Motor neuron (in vitro differentiated cells): ENCODE measurements around the gene MRPS27. TPM values are rescaled to one million over a fixed set of nuclear protein-coding genes. Genes with fewer than 3 reads are reported as not detected.

Source experiments
- ATAC-seq, 8 experiments: fragments of 200-7000 bp; cut with Tn5 transposase; replicated peaks in 6 of 8; 2 replicates each; pipeline ENCODE4 v1.8.0; 2021; ENCODE audit warnings: mild to moderate bottlenecking in 8 of 8, moderate library complexity in 8 of 8
- H3K27ac ChIP-seq, 2 donors: fragments of 250-450 bp; sonication (Bioruptor Pico); 2 replicates each; pipeline ENCODE4 v1.9.0; 2021; ENCODE audit warnings: antibody characterized with exemption in 2 of 2, mild to moderate bottlenecking in 2 of 2, moderate library complexity in 1 of 2
- H3K4me1 ChIP-seq, 2 donors: fragments of 250-450 bp; sonication (Bioruptor Pico); replicated peaks in 1 of 2; 2 replicates each; pipeline ENCODE4 v1.6.1; 2021; ENCODE audit warnings: antibody characterized with exemption in 2 of 2, mild to moderate bottlenecking in 2 of 2, moderate library complexity in 1 of 2
- H3K4me3 ChIP-seq, 5 donors: fragments of 250-450 bp; sonication (Bioruptor Pico); 2 replicates each; pipeline ENCODE4 v1.9.0; 2021; ENCODE audit warnings: antibody characterized with exemption in 5 of 5, mild to moderate bottlenecking in 5 of 5, moderate library complexity in 4 of 5
- WGBS, 10 experiments: fragments of 450-650 bp; shearing (Covaris generic); methylation state at CpG; one replicate each; pipeline ENCODE4 v1.0.0; 2022; 5-methylcytosine and 5-hydroxymethylcytosine counted together
- in situ Hi-C, 9 experiments: fragments of 400-800 bp; cut with MboI; loops; one replicate each; pipeline ENCODE4 v1.15.0; 2021; ENCODE audit warnings: low sequenced_read_pairs in 9 of 9, low pct_unique_long_range_greater_than_20kb in 2 of 9; ENCODE audit not compliant: unreplicated experiment in 9 of 9
- total RNA-seq, 8 experiments: library from RNA; unstranded; fragments of 300-600 nt; gene quantifications; 2 replicates each; pipeline versions ENCODE4 v1.2.3 to v1.2.4, GENCODE V29; 2022

MRPS27 gene
- total RNA-seq, result 10 to 100 TPM; 37.5 to 93.7 (median 48.1) TPM

DNA sequence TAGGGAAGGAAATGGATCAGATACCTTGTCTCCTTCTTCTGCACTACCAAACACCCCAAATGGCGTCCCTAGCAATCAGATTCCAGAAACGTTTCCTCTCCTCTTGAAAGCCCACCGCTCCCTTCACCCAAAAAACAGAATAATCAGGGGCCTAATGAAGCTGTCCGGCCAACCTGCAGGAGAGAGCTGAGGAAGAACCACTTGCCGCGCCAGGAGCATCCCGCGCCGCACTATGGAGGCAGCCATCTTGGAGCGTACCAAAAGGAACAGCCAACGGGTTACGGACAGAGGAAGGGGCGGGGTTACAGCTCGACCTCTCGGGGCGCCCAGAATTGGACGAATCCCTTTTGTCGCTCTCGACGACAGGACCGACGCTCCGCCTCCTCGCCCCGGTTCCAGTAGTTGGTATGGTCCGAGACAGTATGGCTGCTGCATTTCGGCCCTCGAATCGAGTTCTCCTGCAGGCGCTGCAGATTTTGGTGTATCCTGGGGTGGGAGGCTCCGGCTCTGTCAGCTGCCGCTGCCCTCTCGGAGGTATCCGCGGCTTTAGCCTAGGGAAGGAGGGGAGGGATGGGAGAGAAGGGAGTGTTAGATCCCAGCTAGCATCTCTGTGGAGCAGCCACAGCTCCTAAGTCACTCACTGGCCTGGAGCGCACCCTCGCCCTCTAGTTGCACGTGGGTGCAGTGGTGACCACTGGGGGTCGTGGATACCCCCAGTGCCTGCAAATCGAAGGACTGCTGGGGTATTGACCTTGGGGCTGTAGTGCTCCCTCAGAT is at the start of gene MRPS27, which contains the start of gene PTCD2:
Gene MRPS27, minus strand, starts transcription at position 265 of the 777 bp plus-strand sequence. Its CDS starts 19 bp downstream, at position 246.
Gene PTCD2, plus strand, starts transcription at position 398 of the 777 bp plus-strand sequence. Its CDS starts 10 bp downstream, at position 408.
- H3K27ac ChIP-seq, result peak within 1 kb of the TSS; percentile 60 to 76
- in situ Hi-C loops, result loop anchor here in 8 of 9 experiments (25.0 kb wide), 2 partner anchors 183 to 533 kb away; no protein-coding TSS in a partner anchor
- peak within 1 kb of the TSS; percentile 51 to 97 (median 72) for H3K4me3 ChIP-seq
- H3K4me1 ChIP-seq, result peaks cover 0 to 3% of the 10 kb centered on the region in 2 donors
- peak; percentile 97 to 99 (median 99) for ATAC-seq
- WGBS, 10 experiments, result 0 to 5% (median 0%) methylated on average over 1 to 26 of the region's 40 CpGs; no CpG with 5 or more reads in 1 of the 10 experiments

DNA sequence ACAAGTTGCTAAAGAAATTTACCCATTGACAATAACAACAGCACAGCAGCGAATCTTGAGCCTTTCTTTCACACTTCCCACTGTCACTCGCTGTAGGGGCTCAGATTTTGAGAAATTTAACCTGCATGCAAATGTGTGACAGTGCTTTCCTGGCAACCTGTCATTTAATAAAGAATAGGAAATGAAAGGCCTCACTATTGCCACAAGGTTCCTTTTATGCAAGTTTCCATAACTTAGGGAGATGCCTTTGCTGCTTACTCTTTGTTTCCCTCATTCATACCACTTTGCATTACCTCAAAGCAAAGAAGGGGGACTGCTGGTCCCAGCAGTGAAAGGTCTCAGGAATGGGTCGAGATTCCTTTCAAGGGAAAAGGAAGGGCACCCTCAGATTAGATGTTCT is 49.7 kb upstream of the MRPS27 start:
- WGBS, 10 experiments, result 59 to 100% (median 87%) methylated on average over 1 to 3 of the region's 3 CpGs; no CpG with 5 or more reads in 2 of the 10 experiments
- peak in 1 of 8 experiments; percentile 61 for ATAC-seq

DNA sequence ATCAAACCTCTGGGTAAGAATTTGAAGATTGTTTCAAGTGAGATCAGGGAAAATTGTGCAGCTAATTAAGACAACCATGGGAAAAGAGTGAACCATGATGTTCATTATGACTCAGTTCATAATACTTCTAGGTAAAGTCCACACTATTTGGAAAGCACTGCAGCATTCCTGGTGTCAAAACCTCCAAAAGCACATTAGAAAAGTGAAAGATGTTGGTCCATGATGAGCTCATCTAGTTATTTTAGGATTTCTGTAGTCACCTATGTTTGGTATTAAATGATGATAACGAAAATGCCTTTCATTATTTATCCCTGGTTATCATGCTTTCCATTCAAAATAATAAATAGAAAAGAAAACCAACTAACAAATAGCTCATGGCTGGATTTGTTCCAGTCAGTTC is 49.3 kb upstream of the MRPS27 start:
- peaks cover 0 to 6% of the 10 kb centered on the region in 2 donors for H3K4me1 ChIP-seq
- in situ Hi-C loops, result loop anchor here in 7 of 9 experiments (25.0 kb wide), 5 partner anchors 143 to 493 kb away; partner anchors contain the start of genes TNPO1 (in 2 of the 7) and ZNF366 (in 2 of the 7)
- WGBS, 10 experiments, result 83 to 100% (median 100%) methylated on average over 1 of the region's 1 CpG; no CpG with 5 or more reads in 3 of the 10 experiments
- ATAC-seq, result no peak
- H3K4me3 ChIP-seq, result no peak overlapping the region
- no peak overlapping the region for H3K27ac ChIP-seq

More for the DNA sequence above, 49.7 kb upstream of the MRPS27 start:
- Histone ChIP-seq H3K27ac (no peak overlapping the region), H3K4me3 (no peak overlapping the region), H3K4me1 (peaks cover 0 to 6% of the 10 kb centered on the region in 2 donors)
- in situ Hi-C loops, result loop anchor here in 7 of 9 experiments (25.0 kb wide), 5 partner anchors 143 to 493 kb away; partner anchors contain the start of genes TNPO1 (in 2 of the 7) and ZNF366 (in 2 of the 7)

DNA sequence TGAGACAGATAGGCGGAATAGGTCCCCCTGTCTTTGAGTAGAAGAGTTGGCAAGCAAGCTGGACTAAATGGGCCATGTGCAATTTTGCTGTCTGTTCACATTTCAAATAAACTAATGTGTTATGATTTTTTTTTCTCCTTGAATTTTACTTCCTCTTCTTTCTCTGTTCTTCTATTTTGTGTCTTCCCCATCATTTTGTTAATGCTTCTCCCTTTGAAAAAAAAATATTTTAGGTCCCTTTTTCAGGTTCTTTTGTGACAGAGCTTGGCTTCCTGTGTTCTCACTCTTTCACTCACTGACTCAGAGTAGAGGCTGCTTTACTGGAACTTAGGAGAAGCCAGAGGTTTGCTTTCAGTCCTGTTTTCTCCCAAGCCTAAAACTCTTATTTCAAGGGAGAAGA is 48.2 kb upstream of the MRPS27 start:
- in situ Hi-C loops, result loop anchor here in 7 of 9 experiments (25.0 kb wide), 5 partner anchors 144 to 494 kb away; partner anchors contain the start of genes TNPO1 (in 2 of the 7) and ZNF366 (in 2 of the 7)
- 89 to 100% (median 100%) methylated on average over 1 of the region's 1 CpG; no CpG with 5 or more reads in 2 of the 10 experiments for WGBS, 10 experiments
- no peak for ATAC-seq
- Histone ChIP-seq H3K4me3 (no peak overlapping the region), H3K4me1 (peaks cover 0 to 9% of the 10 kb centered on the region in 2 donors), H3K27ac (no peak overlapping the region)

DNA sequence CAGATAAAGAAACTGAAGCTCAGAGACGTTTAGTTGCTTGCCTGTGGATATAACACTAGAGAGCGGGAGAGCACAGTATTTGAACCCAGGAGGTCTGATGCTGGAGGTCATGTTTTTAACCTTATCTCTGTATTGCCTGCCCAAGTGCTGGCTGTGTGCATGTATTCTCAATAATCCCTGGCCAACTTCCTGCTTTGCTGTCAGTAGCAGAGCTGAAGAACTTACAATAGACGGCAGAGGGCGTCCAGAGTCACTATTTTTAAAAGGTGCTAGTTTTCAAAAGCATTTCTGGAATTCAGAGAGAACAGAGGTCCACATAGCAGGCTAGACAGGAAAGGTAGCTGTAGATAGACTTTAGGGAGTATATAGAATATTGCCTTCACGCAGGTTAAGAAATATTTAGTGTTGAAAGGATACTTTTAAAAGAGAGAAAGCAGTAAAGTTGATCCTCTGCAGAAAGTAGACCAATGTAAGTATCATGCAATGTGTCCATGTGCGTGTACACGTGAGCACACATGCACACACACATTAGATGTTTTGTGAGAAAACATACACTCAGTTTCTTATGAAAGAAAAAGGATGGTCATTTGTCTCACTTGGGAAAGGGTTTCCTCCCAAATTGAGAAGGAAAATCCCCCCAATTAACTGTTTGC is 46.4 kb upstream of the MRPS27 start:
- ATAC-seq, result peak; percentile 41 to 85 (median 68)
- no peak overlapping the region for H3K4me3 ChIP-seq
- WGBS, 10 experiments, result 6 to 82% (median 36%) methylated on average over 1 to 6 of the region's 7 CpGs
- H3K27ac ChIP-seq, result no peak overlapping the region
- in situ Hi-C loops, result loop anchor here in 7 of 9 experiments (25.0 kb wide), 5 partner anchors 146 to 496 kb away; partner anchors contain the start of genes TNPO1 (in 2 of the 7) and ZNF366 (in 2 of the 7)
- peaks cover 0 to 12% of the 10 kb centered on the region in 2 donors for H3K4me1 ChIP-seq

DNA sequence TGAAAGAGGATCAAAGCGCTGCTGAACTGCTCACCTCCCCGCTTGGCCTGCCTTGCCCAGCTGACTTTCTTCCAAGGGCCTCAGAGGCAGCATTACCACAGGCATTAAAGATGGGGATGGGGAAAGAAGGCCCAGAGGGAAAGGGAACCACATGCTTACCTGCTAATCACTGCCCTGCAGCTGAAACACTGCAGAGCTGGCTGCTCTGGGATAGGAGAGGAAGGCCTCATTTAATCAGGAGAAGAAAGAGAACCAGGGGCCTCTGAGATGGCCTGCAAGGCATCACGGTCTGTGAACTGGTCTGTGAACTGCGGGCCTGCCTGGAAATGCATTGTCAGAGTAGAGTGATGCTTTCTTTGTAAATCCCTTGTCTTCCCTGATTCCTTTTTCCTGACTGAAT is 44.9 kb upstream of the MRPS27 start:
- peaks cover 0 to 12% of the 10 kb centered on the region in 2 donors for H3K4me1 ChIP-seq
- in situ Hi-C loops, result loop anchor here in 7 of 9 experiments (25.0 kb wide), 5 partner anchors 147 to 497 kb away; partner anchors contain the start of genes TNPO1 (in 2 of the 7) and ZNF366 (in 2 of the 7)
- 0 to 100% (median 75%) methylated on average over 1 to 2 of the region's 4 CpGs; no CpG with 5 or more reads in 5 of the 10 experiments for WGBS, 10 experiments
- no peak overlapping the region for H3K27ac ChIP-seq
- ATAC-seq, result peak in 4 of 8 experiments; percentile 27 to 55 (median 34)
- H3K4me3 ChIP-seq, result no peak overlapping the region

DNA sequence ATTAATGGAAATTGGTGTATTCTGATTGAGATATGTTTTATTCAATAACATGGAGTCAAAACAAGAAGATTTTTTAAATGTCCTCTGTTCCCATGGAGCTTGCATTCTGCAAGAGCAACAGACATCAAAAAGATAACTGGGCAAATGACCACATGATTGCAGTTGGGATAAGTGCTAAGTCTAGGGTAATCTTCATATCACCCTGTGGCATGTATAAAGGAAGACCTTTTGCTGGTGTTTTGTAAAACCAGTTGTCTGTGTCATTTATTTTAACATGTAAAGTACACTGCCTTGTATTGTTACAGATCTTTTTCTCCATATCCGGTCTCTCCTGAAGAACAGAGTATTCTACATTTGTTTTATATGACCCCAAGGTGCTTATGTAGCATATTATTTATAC is 44.1 kb upstream of the MRPS27 start:
- in situ Hi-C loops, result loop anchor here in 7 of 9 experiments (25.0 kb wide), 5 partner anchors 148 to 498 kb away; partner anchors contain the start of genes TNPO1 (in 2 of the 7) and ZNF366 (in 2 of the 7)
- WGBS, 10 experiments, result 83 to 100% (median 100%) methylated on average over 1 of the region's 1 CpG; no CpG with 5 or more reads in 2 of the 10 experiments
- peaks cover 0 to 12% of the 10 kb centered on the region in 2 donors for H3K4me1 ChIP-seq

DNA sequence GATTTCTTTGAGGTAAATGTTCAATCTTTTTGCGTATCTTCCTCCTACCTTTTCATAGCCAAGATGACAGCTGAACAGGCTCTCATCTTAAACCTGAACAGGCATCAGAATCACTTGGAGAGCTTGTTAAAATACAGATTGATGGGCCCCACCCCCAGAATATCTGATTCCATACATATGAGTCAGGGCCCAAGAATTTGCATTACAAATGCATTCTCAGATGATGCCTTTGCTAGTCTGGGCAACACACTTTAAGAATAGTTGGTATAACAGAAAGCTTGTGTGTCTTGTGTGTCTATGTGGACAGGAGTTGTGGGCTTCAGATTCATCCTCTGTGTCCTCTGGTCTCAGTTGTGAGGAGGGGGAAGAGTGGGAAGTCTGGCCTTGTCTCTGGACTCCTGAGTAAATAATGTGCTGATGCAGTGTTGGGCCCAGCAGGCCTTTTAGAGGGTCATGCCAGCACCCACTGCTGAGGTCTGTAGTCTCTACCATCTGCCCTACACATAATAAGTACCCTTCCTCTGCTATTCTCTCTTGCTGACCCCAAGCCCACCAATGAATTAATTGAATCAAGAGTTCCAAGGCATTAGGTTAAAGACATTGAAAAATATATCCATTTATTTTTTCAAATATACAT is 43.2 kb upstream of the MRPS27 start:
- peaks cover 0 to 12% of the 10 kb centered on the region in 2 donors for H3K4me1 ChIP-seq
- in situ Hi-C loops, result loop anchor here in 7 of 9 experiments (25.0 kb wide), 5 partner anchors 149 to 499 kb away; partner anchors contain the start of genes TNPO1 (in 2 of the 7) and ZNF366 (in 2 of the 7)
- H3K27ac ChIP-seq, result no peak overlapping the region
- H3K4me3 ChIP-seq, result no peak overlapping the region
- ATAC-seq, result peak; percentile 21 to 93 (median 76)
- 0 to 100% (median 71%) methylated on average over 1 of the region's 1 CpG; no CpG with 5 or more reads in 3 of the 10 experiments for WGBS, 10 experiments

More for the DNA sequence above, 44.1 kb upstream of the MRPS27 start:
- Histone ChIP-seq H3K4me3 (no peak overlapping the region), H3K27ac (no peak overlapping the region)
- ATAC-seq, result no peak

DNA sequence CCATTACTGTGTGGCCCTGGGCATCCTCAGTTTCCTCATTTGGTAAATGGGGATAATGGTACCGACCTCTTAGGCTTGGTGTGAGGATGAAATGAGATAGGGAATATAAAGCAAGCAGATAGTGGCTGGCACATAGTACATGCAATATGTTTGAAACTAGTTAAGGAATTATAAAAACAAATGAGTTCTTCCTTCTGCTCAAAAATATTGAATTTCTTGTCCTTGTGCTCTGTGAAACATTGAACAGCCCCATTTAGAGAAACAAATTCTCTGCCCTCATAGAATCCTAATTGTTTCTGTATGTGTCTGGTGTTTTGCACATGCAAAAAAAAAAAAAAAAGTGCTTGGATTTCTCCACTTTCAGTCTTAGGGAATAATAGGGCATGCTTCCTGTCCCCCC is 39.8 kb upstream of the MRPS27 start:
- Histone ChIP-seq H3K4me1 (peaks cover 0 to 8% of the 10 kb centered on the region in 2 donors), H3K4me3 (no peak overlapping the region), H3K27ac (no peak overlapping the region)
- 80 to 100% (median 100%) methylated on average over 1 of the region's 1 CpG; no CpG with 5 or more reads in 5 of the 10 experiments for WGBS, 10 experiments
- in situ Hi-C loops, result loop anchor here in 7 of 9 experiments (25.0 kb wide), 5 partner anchors 152 to 502 kb away; partner anchors contain the start of genes TNPO1 (in 2 of the 7) and ZNF366 (in 2 of the 7)
- no peak for ATAC-seq

DNA sequence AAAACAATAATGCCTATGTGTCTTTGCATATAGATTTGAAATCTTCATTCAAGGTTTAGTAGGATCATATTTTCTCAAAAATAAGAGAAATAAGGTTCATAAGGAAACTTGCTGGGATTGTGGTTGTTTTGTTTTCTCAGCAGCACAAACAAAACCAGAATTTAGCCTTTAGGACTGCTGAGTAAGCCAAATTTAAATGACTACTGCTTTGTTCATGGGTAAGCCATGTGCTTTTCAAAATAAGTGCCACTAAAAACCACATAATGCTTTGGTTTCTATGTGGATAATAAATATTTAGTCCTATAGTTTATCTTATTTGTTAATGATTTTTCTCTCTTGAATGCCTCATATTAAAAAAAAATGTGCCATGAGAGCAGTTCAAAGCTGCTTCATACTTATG is 38.9 kb upstream of the MRPS27 start:
- no peak for ATAC-seq
- H3K27ac ChIP-seq, result no peak overlapping the region
- H3K4me3 ChIP-seq, result no peak overlapping the region
- in situ Hi-C loops, result loop anchor here in 7 of 9 experiments (25.0 kb wide), 5 partner anchors 153 to 503 kb away; partner anchors contain the start of genes TNPO1 (in 2 of the 7) and ZNF366 (in 2 of the 7)
- peaks cover 0 to 6% of the 10 kb centered on the region in 2 donors for H3K4me1 ChIP-seq

DNA sequence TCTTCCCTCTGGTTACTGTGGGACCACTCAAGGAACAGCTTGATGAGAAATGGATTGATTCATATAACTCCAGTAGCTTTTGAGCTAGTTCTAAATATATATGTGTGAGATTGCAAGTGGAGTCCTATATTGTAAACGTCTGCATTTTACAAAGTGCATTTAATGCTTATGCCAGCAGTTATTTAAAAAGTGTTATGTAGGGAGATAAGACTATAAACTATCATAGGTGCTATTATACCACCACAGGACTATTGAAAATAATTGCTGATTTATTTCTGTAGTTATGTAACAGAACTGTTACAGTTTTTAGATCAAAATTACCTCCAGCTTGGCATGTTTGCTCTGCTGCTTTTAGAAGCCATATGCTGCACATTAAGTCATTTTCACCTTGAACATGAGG is 36.3 kb upstream of the MRPS27 start:
- Histone ChIP-seq H3K27ac (no peak overlapping the region), H3K4me3 (no peak overlapping the region), H3K4me1 (no peaks in the 10 kb centered on the region)
- no peak for ATAC-seq
- 50 to 100% (median 100%) methylated on average over 1 of the region's 1 CpG; no CpG with 5 or more reads in 3 of the 10 experiments for whole genome bisulfite sequencing, 10 experiments
- in situ Hi-C loops, result loop anchor here in 7 of 9 experiments (25.0 kb wide), 5 partner anchors 156 to 506 kb away; partner anchors contain the start of genes TNPO1 (in 2 of the 7) and ZNF366 (in 2 of the 7)
